HepG2 (cell line): ENCODE measurements around the gene ANAPC5. TPM values are rescaled to one million over a fixed set of nuclear protein-coding genes. Genes with fewer than 3 reads are reported as not detected.

Source experiments
- ATAC-seq: fragments of 200-7000 bp; cut with Tn5 transposase; 3 replicates; pipeline ENCODE4 v1.9.1; 2020; ENCODE audit warnings: mild to moderate bottlenecking, moderate library complexity
- BruUV-seq: library from RNA; stranded (reverse); fragments of 400-500 nt; replicated peaks from 2 replicates; lab custom pipeline; 2021; lab: Mats Ljungman, UMichigan
- CTCF ChIA-PET: fragments of 300-600 bp; formaldehyde crosslinking; extraction: SDS; loops from one replicate; lab custom pipeline; 2021; ENCODE audit warnings: low total read pairs, inconsistent platforms, low intra/inter-chr PET ratio; lab: Yijun Ruan, JAX
- POLR2A ChIA-PET: fragments of 350-600 bp; sonication (Branson Sonifier 250); formaldehyde crosslinking; loops from one replicate; lab custom pipeline; 2020; ENCODE audit warnings: antibody characterized with exemption, inconsistent platforms; lab: Yijun Ruan, JAX
- DNase-seq: peaks from one replicate; pipeline ENCODE4 v3.0.0-alpha.2; 2015; ENCODE audit warnings: low spot score
- FAIRE-seq: peaks from 3 replicates; lab custom pipeline; 2011; peaks lifted over from hg19 to GRCh38; lab: Jason Lieb, UNC
- H2AFZ ChIP-seq: one replicate; pipeline ENCODE4 v1.6.1; 2011; ENCODE audit warnings: low read length, inconsistent platforms
- H3K27ac ChIP-seq: fragments of 300-600 bp; 3 replicates; pipeline ENCODE4 v1.8.0; 2011; ENCODE audit warnings: mixed run types, mild to moderate bottlenecking, mixed read lengths, low read length, inconsistent platforms; ENCODE audit not compliant: insufficient read depth; ENCODE audit errors: extremely low read length
- H3K27me3 ChIP-seq, 2 experiments: fragments of 200-600 bp in 1 of 2; 2 replicates in 1 of 2; 3 replicates in 1 of 2; pipeline versions ENCODE4 v1.6.0 to v1.8.0; 2011; ENCODE audit warnings: low read length in 2 of 2, mild to moderate bottlenecking in 2 of 2, moderate library complexity in 2 of 2, inconsistent platforms in 1 of 2; ENCODE audit not compliant: insufficient read depth in 2 of 2, control insufficient read depth in 1 of 2
- H3K36me3 ChIP-seq, 2 experiments: fragments of 200-600 bp in 1 of 2; replicated peaks in 1 of 2; 2 replicates in 1 of 2; 3 replicates in 1 of 2; pipeline versions ENCODE4 v1.5.1 to v1.8.0; 2011; ENCODE audit warnings: low read length in 2 of 2, inconsistent platforms in 1 of 2; ENCODE audit not compliant: insufficient read depth in 2 of 2, control insufficient read depth in 1 of 2
- H3K4me1 ChIP-seq: 2 replicates; pipeline ENCODE4 v1.5.1; 2012; ENCODE audit warnings: low read length, inconsistent platforms; ENCODE audit not compliant: insufficient read depth
- H3K4me2 ChIP-seq: 2 replicates; pipeline ENCODE4 v1.6.0; 2011; ENCODE audit warnings: low read depth, low read length, inconsistent platforms
- H3K4me3 ChIP-seq, 3 experiments: fragments of 200-600 bp in 1 of 3; sonication (generic), shearing (Covaris generic) in 1 of 3; replicated peaks in 1 of 3; 2 replicates each; pipeline ENCODE4 v1.5.1; 2011 to 2016; ENCODE audit warnings: low read length in 3 of 3, inconsistent platforms in 2 of 3, low read depth in 2 of 3, mild to moderate bottlenecking in 2 of 3, control low read depth in 1 of 3, mixed read lengths in 1 of 3; ENCODE audit not compliant: insufficient read depth in 1 of 3
- H3K79me2 ChIP-seq: one replicate; pipeline ENCODE4 v1.6.1; 2011; ENCODE audit warnings: low read length, inconsistent platforms; ENCODE audit not compliant: insufficient read depth
- H3K9ac ChIP-seq: 2 replicates; pipeline ENCODE4 v1.6.0; 2011; ENCODE audit warnings: mild to moderate bottlenecking, low read depth, low read length, inconsistent platforms; ENCODE audit not compliant: insufficient read depth
- H3K9me3 ChIP-seq: 2 replicates; pipeline ENCODE4 v1.5.1; 2012; ENCODE audit warnings: mild to moderate bottlenecking, low read length
- H4K20me1 ChIP-seq: 2 replicates; pipeline ENCODE4 v1.6.0; 2011; ENCODE audit warnings: inconsistent platforms, mild to moderate bottlenecking, low read length, moderate library complexity; ENCODE audit not compliant: insufficient read depth
- AGO2 ChIP-seq: fragments of 200-400 bp; formaldehyde crosslinking; optimal IDR thresholded peaks from 2 replicates; pipeline ENCODE3; 2017; ENCODE audit warnings: mild to moderate bottlenecking, low read depth, low read length, moderate library complexity
- ATF1 ChIP-seq: IDR thresholded peaks from 2 replicates; pipeline ENCODE4 v1.6.1; 2016; ENCODE audit warnings: mild to moderate bottlenecking, control low read depth
- ATRX ChIP-seq: sonication (generic); formaldehyde crosslinking; IDR thresholded peaks from 2 replicates; pipeline ENCODE4 v1.4.0; 2020; ENCODE audit warnings: missing genetic modification reagents, borderline replicate concordance
- BRCA1 ChIP-seq: sonication (generic); formaldehyde crosslinking; IDR thresholded peaks from 2 replicates; pipeline ENCODE4 v1.4.0; 2020; ENCODE audit warnings: missing genetic modification reagents
- GTF2F1 ChIP-seq: fragments of 150-350 bp; IDR thresholded peaks from 2 replicates; pipeline ENCODE4 v1.6.1; 2014; ENCODE audit warnings: low read length
- NFATC3 ChIP-seq: sonication (generic); formaldehyde crosslinking; IDR thresholded peaks from 2 replicates; pipeline ENCODE4 v1.5.1; 2020; ENCODE audit warnings: mild to moderate bottlenecking, missing genetic modification reagents
- NR2F2 ChIP-seq: IDR thresholded peaks from 2 replicates; pipeline ENCODE4 v1.6.1; 2012; ENCODE audit warnings: low read depth, inconsistent platforms, borderline replicate concordance
- SNAI1 ChIP-seq: sonication (generic); formaldehyde crosslinking; IDR thresholded peaks from 2 replicates; pipeline ENCODE4 v1.5.0; 2020; ENCODE audit warnings: mild to moderate bottlenecking, missing genetic modification reagents, borderline replicate concordance
- ZNF343 ChIP-seq: sonication (generic); formaldehyde crosslinking; IDR thresholded peaks from 2 replicates; pipeline ENCODE4 v1.4.0; 2020; ENCODE audit warnings: mild to moderate bottlenecking, missing genetic modification reagents
- ZNF577 ChIP-seq: sonication (generic); formaldehyde crosslinking; IDR thresholded peaks from 2 replicates; pipeline ENCODE4 v1.4.0; 2020; ENCODE audit warnings: mild to moderate bottlenecking, low read depth, missing genetic modification reagents, borderline replicate concordance
- WGBS: methylation state at CpG from one replicate; pipeline ENCODE4 v1.1.6; 2017; ENCODE audit warnings: low lambda C conversion rate; 5-methylcytosine and 5-hydroxymethylcytosine counted together
- in situ Hi-C: cut with HindIII; loops from 2 replicates; pipeline ENCODE4 v1.10.0; 2017; ENCODE audit warnings: low pct_unique_long_range_greater_than_20kb; ENCODE audit not compliant: extremely low pct_ligation_motif_present
- intact Hi-C: fragments of 100-400 bp; cut with micrococcal nuclease; formaldehyde crosslinking; loops from one replicate; pipeline ENCODE4 v1.10.0; 2022; ENCODE audit not compliant: unreplicated experiment
- polyA plus RNA-seq, 8 experiments: library from polyadenylated mRNA; depleted of rRNA in 3 of 8; stranded (reverse) in 7 of 8; unstranded in 1 of 8; fragments of >200 nt; fragmentation: Illumina TruSeq in 4 of 8; extraction: Trizol in 4 of 8; gene quantifications; 2 replicates each; pipeline versions ENCODE4 v1.2.1 to v1.2.3, GENCODE V29; 2011 to 2016; ENCODE audit warnings: low read depth in 4 of 8, missing spikeins in 1 of 8, mixed read lengths in 1 of 8; ENCODE audit not compliant: insufficient read depth in 1 of 8
- total RNA-seq, 5 experiments: library from RNA; depleted of rRNA; stranded (reverse); fragments of >200 nt; fragmentation: Illumina TruSeq; extraction: Trizol; gene quantifications; 2 replicates each; pipeline ENCODE4 v1.2.3, GENCODE V29; 2016; ENCODE audit warnings: low read depth in 1 of 5
- TF ChIP-seq, protein P1 (sequence below): sonication (generic); formaldehyde crosslinking; IDR thresholded peaks from 2 replicates; pipeline ENCODE4 v1.5.0; 2020; ENCODE audit warnings: missing genetic modification reagents
- TF ChIP-seq, protein P2 (sequence below): fragments of 450-650 bp; IDR thresholded peaks from 2 replicates; pipeline ENCODE4 v1.6.1; 2017; ENCODE audit warnings: mild to moderate bottlenecking
- TF ChIP-seq, protein P3 (sequence below): sonication (generic); formaldehyde crosslinking; IDR thresholded peaks from 2 replicates; pipeline ENCODE4 v1.4.0; 2020; ENCODE audit warnings: missing genetic modification reagents, borderline replicate concordance
- TF ChIP-seq, protein P4 (sequence below): IDR thresholded peaks from 2 replicates; pipeline ENCODE4 v1.6.1; 2018; ENCODE audit warnings: missing genetic modification reagents

The ANAPC5 gene
- total and polyA plus RNA-seq, 2 of the 13 experiments (the other 11 are each of a cell fraction or from before 2014, with no cell fraction given), result 146 to 161 TPM

DNA sequence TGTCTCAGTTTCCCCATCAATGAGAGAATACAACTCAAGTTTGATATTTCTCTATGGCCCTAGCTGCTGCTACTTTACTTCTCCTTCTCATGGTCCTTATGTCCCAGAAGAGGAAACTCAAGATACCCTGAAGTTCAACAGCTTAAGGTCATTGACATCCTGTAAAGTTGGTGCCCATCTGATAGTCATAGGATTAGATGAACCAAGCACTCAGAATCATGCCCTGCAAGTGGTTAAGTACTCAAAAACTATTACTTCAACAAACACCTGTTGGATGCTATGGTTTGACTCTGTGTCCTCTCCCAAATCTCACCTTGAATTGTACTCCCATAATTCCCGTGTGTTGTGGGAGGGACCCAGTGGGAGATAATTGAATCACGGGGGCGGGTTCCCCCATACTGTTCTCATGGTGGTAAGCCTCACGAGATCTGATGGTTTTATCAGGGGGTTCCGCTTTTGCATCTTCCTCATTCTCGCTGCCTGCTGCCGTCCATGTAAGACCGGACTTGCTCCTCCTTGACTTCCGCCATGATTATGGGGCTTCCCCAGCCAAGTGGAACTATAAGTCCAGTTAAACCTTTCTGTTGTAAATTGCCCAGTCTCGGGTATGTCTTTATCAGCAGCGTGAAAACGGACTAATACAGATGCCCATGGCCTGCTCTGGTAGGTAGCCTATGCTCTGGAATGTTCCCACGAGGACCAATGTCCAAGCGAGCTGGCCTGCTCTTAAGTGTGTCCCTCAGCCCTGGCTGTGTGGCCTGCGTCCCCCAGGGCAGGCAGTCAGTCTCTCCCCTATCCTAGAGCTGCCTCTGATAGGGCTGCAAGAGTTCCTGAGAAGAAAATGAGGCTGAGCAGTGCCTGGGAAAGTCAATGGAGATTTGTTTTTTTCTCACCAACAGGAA lies 73.8 kb downstream of the ANAPC5 start (continued):
- TF ChIP-seq, protein P1, sequence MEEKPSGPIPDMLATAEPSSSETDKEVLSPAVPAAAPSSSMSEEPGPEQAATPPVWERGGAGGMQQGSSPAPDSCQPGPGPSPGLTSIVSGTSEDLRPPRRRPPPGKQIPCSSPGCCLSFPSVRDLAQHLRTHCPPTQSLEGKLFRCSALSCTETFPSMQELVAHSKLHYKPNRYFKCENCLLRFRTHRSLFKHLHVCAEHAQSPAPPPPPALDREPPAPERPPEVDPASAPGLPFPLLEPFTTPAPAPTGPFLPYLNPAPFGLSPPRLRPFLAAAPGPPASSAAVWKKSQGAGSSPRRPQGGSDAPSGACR (CRISPR knock-in tag), result no peak
- no peak for TF ChIP-seq SNAI1
- no peak for TF ChIP-seq ATRX (CRISPR knock-in tag)

DNA sequence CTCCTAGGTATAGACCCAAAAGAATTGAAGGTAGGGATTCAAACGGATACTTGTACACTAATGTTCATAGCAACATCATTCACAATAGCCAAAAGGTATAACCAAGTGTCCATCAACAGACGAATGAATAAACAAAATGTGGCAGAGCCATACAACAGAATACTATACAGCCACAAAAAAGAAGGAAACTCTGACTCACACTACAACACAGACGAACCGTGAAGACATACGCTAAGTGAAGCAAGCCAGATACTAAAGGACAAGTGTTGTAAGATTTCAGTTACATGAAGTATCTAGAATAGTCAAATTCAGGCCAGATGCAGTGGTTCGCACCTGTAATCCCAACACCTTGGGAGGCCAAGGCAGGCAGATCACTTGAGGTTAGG lies 74.8 kb downstream of the ANAPC5 start:
- no peaks in the 10 kb centered on the region for H4K20me1 ChIP-seq
- intact Hi-C loops (no loop called here), in situ Hi-C loops (no loop called here)
- no peaks in the 10 kb centered on the region for H3K27me3 ChIP-seq
- CTCF ChIA-PET, result no interaction called here
- H3K9ac ChIP-seq, result no peak overlapping the region
- peaks cover 9 to 18% of the 10 kb centered on the region in 2 experiments; a peak in 3 of 5 replicates for H3K36me3 ChIP-seq
- no peak overlapping the region for H3K27ac ChIP-seq
- no peak overlapping the region for H3K4me3 ChIP-seq
- H2AFZ ChIP-seq, result no peak overlapping the region
- H3K79me2 ChIP-seq, result peaks cover 4% of the 10 kb centered on the region
- 91% methylated on average over 6 of the region's 6 CpGs for WGBS
- H3K9me3 ChIP-seq, result no peaks in the 10 kb centered on the region
- no peak overlapping the region for H3K4me2 ChIP-seq
- BruUV-seq, result no TSS peak
- no peak for DNase-seq
- POLR2A ChIA-PET, result no interaction called here
- no peaks in the 10 kb centered on the region for H3K4me1 ChIP-seq
- no peak for FAIRE-seq
- no peak for ATAC-seq
- TF ChIP-seq BRCA1 (CRISPR knock-in tag) (no peak), GTF2F1 (no peak), AGO2 (no peak), NR2F2 (no peak), NFATC3 (CRISPR knock-in tag) (no peak), ATF1 (CRISPR knock-in tag) (no peak), ZNF577 (CRISPR knock-in tag) (no peak), ZNF343 (CRISPR knock-in tag) (no peak)
- TF ChIP-seq, protein P2, sequence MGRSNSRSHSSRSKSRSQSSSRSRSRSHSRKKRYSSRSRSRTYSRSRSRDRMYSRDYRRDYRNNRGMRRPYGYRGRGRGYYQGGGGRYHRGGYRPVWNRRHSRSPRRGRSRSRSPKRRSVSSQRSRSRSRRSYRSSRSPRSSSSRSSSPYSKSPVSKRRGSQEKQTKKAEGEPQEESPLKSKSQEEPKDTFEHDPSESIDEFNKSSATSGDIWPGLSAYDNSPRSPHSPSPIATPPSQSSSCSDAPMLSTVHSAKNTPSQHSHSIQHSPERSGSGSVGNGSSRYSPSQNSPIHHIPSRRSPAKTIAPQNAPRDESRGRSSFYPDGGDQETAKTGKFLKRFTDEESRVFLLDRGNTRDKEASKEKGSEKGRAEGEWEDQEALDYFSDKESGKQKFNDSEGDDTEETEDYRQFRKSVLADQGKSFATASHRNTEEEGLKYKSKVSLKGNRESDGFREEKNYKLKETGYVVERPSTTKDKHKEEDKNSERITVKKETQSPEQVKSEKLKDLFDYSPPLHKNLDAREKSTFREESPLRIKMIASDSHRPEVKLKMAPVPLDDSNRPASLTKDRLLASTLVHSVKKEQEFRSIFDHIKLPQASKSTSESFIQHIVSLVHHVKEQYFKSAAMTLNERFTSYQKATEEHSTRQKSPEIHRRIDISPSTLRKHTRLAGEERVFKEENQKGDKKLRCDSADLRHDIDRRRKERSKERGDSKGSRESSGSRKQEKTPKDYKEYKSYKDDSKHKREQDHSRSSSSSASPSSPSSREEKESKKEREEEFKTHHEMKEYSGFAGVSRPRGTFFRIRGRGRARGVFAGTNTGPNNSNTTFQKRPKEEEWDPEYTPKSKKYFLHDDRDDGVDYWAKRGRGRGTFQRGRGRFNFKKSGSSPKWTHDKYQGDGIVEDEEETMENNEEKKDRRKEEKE, result no peak
- TF ChIP-seq, protein P3, sequence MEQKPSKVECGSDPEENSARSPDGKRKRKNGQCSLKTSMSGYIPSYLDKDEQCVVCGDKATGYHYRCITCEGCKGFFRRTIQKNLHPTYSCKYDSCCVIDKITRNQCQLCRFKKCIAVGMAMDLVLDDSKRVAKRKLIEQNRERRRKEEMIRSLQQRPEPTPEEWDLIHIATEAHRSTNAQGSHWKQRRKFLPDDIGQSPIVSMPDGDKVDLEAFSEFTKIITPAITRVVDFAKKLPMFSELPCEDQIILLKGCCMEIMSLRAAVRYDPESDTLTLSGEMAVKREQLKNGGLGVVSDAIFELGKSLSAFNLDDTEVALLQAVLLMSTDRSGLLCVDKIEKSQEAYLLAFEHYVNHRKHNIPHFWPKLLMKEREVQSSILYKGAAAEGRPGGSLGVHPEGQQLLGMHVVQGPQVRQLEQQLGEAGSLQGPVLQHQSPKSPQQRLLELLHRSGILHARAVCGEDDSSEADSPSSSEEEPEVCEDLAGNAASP (CRISPR knock-in tag), result no peak
- TF ChIP-seq, protein P4, sequence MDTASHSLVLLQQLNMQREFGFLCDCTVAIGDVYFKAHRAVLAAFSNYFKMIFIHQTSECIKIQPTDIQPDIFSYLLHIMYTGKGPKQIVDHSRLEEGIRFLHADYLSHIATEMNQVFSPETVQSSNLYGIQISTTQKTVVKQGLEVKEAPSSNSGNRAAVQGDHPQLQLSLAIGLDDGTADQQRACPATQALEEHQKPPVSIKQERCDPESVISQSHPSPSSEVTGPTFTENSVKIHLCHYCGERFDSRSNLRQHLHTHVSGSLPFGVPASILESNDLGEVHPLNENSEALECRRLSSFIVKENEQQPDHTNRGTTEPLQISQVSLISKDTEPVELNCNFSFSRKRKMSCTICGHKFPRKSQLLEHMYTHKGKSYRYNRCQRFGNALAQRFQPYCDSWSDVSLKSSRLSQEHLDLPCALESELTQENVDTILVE (CRISPR knock-in tag), result no peak
